Fibroblast of skin of abdomen (primary cell): ENCODE results near the gene PADI1.
A peak's percentile ranks its signal among the peaks of the same experiment; 100 is the strongest.

Experiments used
- DNase-seq: peaks from one replicate; pipeline ENCODE4 v3.0.0-alpha.2; 2013

The PADI1 gene

DNA sequence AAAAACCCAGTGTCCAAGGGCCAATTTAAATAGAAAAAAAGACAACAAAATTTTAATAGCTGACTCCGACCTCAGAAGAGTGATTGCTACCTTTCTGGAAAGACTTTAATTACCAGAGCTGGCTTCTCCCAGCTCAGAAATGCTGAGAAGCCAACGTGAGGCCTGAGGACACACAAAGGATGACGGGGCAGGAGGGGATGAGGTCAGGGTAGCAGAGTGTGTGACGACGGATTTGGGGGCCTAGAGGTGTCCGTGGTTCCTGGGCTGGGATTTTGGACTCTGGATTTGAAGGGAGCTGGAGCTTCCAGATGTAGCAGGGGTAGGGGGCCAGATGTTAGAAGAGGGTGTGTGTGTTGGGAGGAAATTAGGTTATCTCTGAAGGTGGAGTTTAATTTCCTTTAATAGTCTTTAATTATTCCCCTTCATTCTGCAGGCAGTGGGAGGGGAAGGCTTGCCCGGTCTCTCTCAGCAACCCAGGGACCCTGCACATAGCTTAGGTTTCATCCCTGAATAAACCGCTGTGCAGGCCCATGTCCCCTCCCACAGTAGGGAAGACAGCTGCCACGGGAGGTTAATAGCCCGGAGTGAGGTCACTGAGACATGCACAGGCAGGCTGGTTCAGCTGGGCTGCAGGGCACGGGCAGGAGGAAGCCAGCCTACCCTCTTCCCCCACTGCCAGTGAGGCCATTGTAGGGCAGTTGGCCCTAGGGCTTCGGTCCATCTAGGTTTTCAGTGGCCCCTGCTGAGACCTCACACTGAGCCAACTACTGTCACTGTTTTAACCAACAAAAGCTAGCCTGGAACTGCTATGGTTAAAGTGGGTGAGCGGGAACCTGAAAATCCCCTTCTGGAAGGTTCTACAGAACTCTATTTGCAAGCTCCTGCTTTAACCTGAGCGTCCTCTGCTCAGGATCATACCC, 40.2 kb downstream of the PADI1 start:
- no peak for DNase-seq

DNA sequence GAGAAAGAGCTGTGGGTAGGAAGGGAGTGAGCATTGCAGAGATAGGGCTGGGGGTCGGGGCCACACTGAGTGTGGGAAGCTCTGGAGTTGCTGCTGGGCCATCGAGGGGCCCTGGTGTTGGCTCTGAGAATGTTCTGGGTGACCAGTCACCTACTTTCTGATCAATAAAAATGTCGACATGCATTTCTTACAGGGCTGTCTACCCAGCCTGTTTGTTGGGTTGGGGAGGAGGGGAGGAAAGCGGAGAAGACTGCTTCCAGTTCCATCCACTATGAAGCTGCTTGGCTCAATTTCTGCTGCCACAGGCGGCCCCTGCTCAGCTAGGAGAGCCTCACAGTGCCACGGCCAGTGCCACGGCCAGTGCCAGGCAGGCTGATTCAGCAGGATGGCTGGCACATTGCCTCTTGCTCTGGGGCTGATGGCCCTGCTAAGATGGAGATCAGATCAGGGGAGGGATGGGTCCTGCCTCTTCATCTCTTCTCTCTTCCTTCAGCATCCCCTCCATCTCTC, 40.9 kb downstream of the PADI1 start:
- DNase-seq = no peak

DNA sequence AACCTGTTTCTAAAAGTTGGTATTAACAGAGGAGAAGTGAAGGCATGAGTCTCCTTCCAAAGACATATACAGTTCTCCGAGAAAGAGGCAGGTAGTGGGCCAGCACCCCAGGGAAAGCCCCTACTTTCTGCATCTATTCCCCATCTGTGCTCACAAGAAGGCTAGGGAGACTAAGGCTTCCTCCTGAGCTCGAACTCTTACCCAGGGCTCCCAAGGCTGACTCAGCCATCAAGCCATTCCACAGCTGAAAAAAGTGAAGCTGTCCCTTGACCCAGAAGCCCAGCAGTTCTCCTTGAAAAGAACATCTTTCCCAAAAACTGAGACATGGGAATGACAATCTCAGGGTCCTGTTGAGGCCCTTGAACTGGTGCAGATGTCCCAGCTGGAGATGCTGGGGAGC, 42.0 kb downstream of the PADI1 start:
- DNase-seq = no peak

DNA sequence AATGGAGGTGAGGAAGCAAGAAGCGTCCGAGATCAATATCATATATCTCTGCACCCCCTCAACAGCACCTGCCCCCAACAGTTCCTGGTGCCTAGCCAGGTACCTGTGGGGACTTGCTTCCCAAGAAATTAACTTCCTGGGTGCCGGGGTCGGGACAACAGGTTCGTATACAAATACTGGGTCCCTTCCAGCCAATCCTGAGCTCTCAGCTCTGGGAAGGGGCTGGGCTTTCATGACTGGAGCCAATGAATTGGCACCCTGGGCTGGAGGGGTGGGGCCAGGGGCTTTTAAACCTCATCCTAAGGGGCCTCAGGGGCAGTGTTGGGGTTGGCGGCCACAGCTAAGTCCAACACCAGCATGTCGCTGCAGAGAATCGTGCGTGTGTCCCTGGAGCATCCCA, 43.9 kb downstream of the PADI1 start, which contains the start of gene PADI3:
Gene PADI3 (plus strand): TSS at position 318 of the 400 bp plus-strand sequence. CDS start 40 bp downstream, at position 358.
- no peak for DNase-seq

DNA sequence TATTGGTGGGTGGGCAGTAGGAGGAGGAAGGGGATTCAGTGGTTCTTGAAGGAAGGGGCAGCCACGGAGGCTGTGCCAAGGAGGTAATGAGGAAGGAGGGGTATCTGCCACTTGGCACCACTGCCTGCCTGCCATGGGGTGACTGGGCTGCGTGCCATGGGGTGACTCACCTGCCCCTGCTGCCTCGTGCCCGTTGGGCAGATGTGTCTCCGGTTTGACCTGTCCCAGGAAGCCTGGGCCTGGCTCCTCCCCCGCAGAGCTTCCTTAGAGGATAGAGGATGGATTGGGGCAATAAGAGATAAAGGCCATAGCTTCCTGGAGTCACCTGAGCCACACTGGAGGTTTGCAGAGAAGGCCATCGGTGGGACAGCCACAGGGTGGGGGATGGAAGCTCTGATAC, 45.7 kb downstream of the PADI1 start:
- no peak for DNase-seq

DNA sequence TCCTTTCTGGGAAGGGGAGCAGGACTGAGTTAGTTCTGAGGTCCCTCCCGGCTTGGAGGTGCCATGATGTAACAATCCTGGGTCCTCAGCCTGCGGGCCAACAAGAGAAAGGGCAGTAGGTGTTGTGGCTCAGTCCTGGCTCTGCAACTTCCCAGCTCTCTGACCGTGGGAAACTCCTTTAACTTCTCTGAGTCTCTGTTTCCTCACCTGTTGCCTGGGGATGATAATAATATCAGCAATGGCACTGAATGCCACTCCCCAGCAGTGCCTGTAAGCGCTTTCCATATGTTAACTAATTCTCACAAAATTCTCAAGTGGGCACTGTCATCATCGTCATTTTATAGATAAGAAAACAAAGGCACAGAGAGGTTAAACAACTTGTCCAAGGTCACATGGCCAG, 46.3 kb downstream of the PADI1 start:
- no peak for DNase-seq

DNA sequence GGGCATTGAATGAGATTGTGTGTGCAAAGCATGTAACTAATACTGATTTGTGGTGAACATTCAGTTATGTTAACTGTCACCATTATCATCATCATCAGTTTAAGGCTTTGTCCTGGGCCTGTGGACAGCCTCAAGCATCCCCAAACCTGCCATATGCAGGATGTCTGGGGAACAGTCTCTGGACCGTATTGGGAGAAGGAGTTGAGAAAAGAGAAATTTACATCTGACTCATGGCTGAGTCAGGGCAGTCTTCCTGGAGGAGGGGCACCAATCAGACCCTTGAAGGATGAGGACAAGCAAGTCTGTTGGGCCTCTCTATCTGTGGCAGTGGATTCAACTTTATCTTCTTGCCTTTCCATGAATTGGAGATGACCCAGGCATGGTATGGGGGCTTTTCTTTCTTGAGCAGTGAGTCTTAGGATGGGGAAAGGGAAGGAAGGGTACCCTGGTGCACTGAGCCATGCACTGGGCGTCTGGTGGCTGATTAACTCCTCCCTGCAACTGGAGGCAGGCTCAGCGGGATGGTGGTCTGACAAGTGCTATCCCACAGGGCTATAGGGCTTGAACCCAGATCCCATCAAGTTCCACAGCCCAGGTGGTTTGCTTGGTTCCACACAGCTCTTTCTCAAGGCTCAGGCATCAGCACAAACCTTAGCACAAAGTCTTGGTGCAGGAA, 46.9 kb downstream of the PADI1 start:
- peak; percentile 60 for DNase-seq

DNA sequence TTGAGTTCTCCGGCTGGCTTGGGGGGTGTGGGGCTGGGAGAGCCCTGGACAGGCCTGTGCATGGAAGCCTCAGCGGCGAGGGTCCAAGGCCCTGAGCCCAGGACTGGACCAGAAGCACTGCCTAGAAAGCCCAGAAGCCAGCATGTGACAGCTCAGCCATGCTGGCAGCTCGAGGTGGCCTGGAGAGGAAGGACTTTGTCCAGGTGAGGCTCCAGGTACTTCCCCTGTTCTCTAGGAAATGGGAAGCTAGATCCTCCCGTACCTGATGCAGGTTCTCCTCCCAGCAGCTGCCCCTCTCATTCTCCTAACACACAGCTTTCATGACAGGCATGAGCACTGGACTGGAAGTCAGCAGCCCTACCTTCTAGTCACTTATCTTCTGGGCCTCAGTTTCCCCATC, 50.4 kb downstream of the PADI1 start:
- no peak for DNase-seq

DNA sequence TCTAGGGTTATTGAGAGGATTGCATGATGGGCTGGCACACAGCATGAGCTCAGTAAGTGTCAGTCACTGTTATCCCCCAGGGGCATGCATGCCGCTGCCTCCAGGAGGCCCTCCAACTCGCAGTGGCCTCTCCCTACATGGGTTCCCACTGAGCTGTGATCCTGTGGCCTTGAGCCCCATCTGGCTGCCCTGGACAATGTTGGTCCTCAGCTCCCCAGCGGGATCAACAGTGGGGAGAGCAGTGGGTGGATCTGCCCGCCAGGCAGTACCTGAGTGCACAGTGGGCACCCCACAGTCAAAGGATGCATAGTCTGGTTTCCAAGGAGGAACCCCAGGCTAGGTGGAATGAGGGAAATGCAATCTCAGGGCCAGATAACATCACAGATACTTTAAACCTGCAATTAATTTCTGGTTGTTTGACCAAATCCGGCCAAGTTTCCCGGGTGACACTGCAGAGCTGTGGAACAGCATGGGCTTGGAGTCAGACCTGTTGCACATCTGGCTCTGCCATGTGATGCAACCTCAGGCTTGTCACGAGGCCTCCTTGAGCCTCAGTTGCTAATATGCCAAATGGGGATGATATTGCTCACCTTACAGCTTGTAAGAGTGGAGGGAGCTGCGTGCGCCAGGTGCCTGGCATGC, 53.3 kb downstream of the PADI1 start:
- DNase-seq = peak; percentile 38

DNA sequence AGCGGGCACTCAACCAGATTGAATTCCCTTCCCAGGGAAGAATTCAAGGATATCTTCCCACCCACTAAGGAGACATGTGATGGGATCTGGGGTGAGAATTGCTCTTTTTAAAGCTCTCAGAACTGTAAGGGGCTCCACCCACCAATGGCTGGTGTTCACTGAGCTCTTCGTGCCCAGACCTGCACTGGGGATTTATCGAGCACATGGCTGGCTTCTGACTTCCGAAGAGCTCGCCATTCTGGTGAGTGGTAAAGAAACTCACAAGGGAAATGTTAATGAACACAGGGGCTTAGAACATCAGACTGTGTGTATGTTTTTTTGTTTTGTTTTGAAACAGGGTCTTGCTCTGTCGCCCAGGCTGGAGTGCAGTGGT, 53.8 kb downstream of the PADI1 start:
- DNase-seq = no peak

DNA sequence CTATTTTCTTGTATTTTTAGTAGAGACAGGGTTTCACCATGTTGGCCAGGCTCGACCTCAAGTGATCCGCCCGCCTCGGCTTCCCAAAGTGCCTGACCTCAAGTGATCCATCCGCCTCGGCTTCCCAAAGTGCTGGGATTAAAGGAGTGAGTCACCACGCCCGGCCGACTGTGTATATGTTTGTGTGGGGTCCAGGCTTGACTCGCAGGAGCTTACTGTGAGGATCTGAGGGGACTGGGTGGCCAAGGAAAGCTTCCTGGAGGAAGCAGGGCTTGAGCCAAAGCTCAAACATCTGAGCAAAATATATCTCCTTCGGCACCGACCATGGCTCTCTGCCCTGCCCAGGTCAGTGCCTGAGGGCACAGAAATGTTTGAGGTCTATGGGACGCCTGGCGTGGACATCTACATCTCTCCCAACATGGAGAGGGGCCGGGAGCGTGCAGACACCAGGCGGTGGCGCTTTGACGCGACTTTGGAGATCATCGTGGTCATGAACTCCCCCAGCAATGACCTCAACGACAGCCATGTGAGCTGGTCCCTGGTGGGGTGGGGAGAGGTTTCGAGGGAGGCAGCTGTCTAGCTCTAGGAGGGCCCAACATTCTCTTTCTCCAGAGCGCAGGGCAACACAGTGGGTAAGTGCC, 54.4 kb downstream of the PADI1 start:
- DNase-seq = peak; percentile 53

DNA sequence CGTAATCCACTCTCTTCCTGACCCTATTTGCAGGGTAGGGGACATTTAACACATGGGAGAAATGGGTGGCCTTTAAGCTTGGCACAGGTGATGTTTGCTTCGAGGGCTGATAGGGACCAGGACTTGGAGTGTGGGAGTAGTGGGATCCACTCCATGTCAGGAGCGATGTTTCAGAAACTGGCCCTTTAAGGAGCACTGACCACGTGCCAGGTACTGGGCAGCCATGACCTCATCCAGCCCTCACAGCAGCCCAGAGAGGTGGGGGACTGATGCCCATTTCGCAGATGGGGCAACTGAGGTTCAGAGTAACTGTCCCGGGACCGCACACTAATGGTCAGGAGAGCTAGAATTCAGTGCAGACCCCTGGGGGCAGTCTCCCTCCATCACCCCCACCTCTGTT, 55.3 kb downstream of the PADI1 start:
- no peak for DNase-seq

DNA sequence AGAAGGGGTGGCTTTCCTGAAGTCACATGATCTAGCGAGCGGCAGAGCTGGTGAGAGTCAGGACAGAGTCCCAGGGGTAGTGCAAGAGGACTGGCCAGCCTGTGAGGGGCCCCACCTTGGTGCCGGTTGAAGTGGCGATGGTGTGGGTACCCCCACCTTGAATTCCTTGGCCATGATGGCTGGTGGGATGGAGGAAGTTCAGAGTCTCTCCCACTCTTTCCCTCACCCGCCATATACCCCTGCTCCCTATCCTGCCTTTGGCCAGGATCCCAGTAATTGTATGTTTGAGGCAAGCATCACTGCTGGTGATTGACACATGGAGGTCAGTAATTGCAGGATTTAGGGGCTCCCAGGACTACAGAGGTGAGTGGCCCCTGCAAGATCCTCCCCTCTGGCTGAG, 55.8 kb downstream of the PADI1 start:
- DNase-seq = no peak

DNA sequence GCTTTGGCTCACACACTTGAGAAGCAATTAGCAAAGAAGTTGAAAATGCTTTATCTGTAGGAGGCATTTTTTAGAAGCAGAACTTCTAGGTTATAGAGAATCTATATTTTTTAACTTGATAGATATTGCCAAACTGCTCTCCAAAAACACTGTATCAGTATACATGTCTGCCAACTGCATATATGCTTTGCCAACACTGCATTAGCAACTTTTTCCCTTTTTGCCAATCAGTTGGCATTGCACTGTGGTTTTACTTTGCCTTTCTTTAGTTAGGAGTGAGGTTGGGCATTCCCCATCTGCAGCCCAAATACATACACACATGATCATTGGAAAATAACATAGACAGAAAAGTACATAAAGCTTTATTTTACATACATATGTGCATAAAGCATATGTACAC, 59.0 kb downstream of the PADI1 start:
- no peak for DNase-seq

DNA sequence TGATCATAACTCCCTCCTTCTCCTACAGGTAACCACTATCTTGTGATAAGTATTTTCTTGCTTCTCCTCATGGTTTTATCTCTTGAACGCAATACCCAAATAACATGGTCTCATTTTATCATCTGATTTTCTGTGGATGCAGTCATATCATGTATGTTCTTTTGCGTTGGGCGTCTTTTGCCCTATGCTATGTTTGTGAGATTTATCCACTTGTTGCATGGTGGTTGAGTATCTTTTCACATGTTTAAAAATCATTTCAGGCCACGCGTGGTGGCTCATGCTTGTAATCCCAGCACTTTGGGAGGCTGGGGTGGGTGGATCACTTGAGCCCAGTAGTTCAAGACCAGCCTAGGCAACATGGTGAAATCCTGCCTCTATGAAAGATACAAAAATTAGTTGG, 59.5 kb downstream of the PADI1 start:
- no peak for DNase-seq

DNA sequence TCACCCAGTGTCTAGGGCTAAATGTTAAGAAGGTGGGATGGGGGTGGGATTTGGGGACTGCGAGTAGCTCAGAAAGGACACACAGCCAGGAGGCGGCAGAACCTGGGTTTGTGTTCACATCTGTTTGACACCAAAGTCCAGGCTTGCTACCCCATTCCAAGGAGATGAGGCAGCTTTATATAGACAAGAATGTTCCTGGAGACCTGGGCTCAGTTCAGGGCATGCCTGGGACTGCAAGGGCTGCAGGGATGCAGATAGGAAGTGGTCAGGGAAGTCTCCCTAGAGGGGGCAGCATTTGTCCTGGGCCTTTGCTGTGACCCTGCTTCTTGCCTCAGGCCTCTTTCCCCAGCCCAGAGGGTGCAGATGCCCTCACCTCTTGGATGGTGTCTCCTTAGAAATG, 60.2 kb downstream of the PADI1 start:
- no peak for DNase-seq

DNA sequence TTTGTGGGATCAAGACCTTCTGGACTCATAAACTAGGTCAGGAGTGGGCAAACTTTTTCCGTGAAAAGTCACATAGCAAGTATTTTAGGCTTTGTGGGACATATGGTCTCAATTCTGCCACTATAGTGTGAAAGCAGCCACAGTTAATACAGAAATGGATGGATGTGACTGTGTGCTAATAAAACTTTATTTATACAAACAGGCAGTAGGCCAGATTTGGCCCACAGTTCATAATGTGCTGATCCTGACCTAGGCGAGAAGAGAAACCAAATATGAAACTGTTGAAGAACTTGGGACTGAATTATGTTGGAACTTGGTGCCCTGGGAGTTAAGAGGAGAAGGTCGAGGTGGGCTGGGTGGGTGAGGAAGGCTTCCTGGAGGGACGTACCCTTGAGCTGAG, 61.0 kb downstream of the PADI1 start:
- no peak for DNase-seq

DNA sequence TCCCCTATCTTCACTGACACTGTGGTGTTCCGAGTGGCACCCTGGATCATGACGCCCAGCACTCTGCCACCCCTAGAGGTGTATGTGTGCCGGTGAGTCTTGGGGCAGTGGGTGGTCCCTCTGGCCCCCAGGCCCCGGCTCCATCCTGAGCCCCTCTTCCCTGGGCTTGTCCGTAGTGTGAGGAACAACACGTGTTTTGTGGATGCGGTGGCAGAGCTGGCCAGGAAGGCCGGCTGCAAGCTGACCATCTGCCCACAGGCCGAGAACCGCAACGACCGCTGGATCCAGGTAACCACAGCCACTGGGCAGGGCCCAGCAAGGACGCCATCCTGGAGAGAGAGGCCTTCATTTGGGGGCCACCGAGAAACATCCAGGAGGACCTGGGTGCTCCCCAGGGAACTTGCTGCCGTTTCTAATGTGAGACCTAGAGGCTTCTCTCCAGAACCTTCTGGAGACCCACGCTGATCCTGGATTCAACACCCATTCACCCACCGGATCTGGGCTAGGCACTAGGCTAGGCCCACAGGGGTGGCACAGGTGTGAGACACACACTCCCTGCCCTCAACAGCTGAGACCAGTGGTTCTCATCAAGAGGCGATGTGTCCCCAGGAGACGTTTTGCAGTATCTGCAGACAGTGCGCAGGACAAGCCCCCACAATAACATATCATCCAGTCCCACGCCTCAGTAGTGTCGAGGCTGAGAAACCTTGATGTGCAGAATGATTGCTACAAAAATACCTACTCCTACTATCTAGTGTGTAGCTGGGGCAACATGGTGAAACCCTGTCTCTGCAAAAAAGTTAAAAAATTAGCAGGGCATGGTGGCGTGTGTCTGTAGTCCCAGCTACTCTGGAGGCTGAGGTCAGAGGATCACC, 66.2 kb downstream of the PADI1 start:
- no peak for DNase-seq

DNA sequence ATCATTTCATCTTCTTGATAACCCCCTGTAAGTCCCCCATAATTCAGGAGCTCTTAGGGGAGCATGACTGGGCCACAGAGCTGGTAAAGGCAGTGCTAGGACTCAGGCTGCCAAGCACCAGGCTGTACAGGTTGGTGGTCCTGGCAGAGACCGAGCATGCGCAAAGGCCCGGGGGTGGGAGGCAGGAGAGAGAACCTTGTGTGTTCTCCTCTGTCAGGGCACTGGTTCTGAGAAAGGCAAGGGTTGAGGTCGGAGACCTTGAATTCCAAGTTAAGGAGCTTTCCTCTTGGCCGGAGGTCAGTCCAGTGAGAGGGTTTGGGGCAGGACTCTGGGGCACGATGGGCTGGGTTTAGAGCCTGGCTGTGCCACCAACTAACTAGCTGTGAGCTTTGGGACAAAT, 67.1 kb downstream of the PADI1 start:
- DNase-seq = no peak

DNA sequence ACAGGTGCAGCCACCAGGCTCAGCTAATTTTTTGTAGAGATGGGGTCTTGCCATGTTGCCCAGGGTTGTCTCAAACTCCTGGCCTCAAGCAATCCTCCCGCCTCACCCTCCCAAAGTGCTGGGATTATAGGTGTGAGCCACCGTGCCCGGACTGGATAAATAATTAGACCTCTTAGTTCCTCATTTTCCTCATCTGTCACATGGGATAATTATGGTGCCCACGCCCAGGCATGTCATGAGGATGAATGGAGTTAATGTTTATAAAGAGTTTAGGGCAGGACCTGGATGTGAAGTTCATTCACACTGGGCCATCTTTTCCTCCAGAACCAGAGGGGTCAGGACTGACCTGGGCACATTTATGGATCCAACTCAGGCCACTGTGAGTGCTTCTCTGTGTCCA, 67.7 kb downstream of the PADI1 start:
- DNase-seq = no peak

DNA sequence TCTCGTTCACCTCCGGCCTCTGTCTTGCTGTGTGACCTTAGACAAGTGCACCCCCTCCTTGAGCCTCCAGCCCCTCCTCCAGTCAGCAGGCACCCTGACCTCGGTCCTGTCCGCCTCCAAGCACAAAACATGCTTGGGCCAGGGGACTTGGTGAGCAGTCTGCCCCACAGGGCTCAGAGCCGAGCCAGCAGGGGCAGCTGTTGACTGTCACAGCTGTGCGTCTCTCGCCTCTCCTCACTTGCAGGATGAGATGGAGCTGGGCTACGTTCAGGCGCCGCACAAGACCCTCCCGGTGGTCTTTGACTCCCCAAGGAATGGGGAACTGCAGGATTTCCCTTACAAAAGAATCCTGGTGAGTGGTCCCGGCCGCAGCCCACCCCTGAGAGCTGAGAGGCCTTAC, 68.2 kb downstream of the PADI1 start:
- no peak for DNase-seq
